GM19043 (cell line): Measurements from ENCODE around the gene POLL.
A peak's percentile ranks its signal among the peaks of the same experiment; 100 is the strongest.
"Not testable (repeated sequence)": the region's sequence is repeated elsewhere in the genome, so short reads cannot be mapped to it uniquely, and the experiment has no call there.

Source experiments
- ATAC-seq: cut with Tn5 transposase; IDR thresholded peaks from one replicate; pipeline ENCODE4 v1.9.1; 2021; ENCODE audit warnings: low read depth; ENCODE audit not compliant: unreplicated experiment

The POLL gene

DNA sequence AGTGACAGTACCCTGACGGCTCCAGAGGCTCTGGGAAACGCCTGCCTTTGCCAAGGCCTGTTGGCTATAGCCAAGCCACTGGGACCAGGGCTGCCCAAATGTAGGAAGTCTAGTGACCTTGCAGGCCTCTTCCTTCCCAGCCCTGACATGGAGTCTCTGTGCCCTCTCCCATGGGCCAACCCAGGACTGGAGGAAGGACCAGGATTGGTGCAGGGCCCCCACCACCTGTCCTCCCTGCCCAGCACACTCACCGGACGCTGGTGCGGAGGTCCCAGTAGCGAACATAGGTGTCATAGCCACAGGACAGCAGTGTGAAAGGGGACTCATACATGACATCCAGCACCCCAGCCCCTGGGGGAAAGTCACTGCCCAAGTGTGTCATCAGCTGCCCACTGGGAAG is 24.0 kb upstream of the POLL start:
- ATAC-seq: no peak

DNA sequence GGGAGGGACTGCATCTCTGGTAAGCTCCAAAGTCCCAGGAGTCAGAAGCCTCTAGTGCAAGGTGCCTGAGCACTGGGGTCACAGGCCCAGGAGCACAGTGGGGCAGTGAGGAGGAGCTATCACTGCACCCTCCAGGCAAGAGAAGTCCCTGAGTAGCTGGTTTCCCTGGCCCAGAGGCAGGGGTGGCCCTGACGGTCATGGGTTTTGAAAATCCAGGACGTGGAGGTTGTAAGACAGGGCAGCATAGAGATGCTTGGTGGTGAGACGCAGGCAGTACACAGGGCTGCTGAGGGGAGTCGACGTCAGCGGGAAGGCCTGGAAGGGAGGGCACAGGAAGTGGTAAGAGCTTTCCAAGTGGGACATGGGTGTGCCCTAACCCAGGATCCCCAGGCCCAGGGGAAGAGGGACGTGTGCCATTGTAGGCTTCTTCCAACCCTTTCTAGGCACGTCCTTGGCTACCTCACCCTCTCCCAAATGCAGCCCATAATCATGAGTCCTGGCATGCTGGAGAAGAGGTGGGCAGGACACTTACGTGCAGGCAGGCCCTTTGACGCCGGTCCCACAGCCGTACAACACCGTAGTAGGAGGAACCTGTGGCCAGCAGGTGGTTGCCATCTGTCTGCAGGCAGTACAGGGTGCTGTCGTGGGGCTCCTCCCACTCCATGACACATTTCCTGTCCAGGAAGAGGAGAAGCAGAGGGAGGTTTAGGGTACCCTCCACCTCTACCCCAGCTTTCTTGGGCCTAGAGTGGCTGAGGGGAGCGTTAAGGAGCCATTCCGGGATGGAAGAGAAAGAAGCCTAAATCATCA is 23.2 kb upstream of the POLL start:
- no peak for ATAC-seq

DNA sequence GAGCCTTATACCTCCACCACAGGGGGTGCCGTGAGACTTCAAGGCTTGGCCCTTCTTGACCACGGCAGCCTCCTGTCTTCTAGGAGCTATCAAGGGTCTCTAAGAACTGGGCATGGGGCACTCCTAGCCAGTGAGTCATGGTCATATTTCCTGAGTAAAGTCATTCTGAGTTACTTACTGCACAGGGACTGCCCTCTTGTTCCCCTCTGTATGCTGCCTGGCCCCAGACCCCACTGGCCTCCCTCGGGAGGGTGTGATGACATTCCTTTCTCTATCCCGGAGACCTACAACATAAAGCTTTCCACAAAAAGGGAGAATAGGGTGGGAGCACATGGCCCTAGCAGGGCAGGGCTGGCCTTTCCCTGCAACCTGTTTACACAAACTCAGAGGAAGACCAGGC is 21.4 kb upstream of the POLL start:
- ATAC-seq: no peak

DNA sequence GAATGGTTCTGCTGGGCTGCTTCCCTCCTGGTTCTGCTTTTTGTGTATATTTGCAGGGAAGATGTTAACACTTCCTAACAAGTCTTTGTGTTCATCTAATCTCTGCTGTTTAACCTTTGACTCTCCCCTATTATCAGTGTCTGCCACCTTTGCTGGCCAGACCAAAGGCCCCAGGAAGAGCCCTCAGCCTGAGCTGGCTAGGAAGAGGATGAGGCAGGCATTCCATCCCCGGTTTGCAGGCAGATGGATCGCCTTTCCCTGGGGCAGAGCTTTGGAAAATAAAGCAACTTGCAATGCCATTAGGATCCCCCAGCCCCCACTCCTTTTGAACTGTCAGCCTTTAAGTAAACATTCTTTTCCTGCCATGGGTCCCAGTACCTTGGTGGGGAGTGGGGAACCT is 19.1 kb upstream of the POLL start:
- no peak for ATAC-seq

DNA sequence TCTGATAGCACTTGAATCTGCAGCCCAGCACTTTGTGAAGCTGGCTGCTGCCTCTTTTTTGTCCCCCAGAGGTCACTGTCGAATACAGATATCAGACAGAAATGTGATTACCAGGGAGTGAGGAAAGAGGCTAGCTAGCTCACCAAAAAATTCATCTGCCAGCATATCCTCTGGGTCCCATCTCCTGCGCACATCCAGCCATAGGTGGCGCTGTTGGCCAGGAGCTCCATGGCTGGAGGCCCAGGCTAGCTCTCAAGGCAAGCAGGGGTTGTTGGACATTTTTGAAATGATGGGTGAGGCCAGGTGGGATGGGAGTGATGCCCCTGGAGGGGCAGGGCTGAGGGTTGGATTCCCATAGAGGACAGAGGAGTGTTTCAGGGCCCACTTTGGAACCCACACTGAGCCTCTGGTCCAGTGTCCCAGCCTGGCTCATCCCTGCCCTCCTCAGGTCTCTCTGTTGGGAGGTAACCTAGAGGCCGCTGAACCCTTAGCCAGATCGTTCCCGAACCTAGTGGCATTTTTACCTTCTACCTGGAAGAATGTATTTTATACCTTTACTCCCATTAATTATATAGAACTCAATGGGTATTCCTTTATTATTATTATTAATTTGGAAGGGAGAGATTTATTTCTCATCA is 14.8 kb upstream of the POLL start:
- peak; percentile 70 for ATAC-seq

DNA sequence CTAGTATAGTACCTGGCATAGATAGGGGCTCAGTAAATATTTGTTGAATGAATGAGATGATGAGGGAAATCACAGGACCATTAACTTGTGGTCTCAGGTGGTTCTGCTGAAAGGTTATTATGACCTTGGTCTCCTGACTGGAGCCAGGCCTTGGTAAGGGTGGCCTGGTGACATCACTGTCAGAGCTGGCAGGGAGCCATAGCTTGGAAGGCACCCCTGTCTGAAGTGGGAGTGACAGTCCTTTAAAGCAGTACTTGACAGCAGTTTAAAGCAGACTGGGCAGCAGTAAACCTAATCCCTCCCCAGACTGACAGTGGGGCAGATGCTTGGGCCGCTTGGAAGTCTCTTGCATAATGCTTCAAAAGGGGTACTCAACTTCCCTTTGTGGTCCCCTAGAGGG is 13.5 kb upstream of the POLL start:
- no peak for ATAC-seq

DNA sequence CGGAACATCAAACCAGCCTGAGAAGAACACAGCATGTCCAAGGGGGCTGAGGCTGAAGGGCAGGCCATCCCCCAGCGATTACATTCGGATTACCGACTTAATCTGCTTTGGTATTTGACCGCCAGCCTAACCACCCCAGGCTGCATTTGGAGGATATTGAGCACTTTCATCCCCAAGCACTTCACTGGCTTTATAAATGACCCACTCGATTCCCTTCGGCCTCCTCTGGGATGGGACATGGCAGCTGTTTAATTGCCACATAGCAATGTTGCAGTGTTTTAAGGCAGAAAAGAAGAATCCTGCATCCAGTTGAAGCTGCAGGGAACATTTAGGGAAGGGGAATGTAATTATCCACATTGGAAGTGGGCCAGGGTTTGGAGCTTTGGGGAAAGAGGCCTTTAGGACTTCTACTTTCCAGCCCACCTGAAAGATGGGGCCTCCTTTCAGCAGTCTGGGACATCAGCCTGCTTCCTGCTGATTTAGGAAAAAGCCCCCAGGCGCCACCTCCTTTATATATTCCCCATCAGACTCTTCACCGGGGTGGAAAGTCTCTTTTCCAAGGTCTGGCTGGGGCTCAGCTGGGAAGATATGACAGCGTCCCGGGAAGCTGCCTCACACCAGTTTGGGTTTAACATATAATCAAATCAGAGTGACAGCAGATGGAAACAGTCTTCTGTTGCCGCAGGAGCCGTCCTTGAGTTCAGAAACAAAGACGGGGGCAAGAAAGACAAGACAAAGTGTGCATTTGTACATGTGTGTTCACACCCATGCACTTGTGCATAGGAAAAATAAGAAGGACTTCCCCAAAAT is 9.2 kb upstream of the POLL start:
- no peak for ATAC-seq

DNA sequence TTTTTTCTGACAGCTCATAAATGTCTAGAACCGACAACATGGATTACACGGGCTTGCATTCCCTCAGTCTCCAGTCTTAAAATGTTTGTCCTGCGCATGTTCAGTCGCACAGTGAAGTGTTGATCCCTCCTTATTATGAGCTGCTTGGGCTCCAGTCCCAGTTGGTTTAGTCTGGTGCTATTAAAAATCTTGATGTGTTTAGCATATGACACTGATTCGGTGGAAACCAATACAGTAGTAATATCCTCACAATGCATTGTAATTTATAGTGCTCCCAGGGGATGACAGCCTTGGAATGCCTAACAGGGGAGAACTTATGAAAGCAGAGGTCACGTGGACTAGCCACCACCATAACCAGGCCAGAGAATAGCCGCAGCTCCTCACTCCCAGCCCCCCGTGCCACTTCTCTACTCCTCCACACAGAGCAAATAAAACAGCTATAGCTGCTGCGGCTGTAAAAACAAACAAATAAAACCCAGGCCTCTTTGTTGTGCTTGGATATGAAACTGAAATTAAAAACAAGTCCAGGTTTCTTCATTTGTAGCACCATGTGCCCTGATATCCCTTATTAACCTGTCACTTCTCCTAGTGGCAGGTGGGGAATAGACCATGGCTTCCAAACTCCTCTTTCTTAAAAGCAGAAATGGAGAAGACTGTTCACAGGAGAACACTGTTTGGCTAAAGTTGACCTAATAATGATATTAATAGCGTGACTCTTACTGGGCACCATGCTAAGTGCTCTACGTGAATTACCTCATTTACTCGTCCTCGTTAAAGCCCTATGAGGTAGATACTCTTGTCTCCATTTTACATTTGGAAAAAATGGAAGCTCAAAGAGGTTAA is 7.8 kb upstream of the POLL start:
- no peak for ATAC-seq

DNA sequence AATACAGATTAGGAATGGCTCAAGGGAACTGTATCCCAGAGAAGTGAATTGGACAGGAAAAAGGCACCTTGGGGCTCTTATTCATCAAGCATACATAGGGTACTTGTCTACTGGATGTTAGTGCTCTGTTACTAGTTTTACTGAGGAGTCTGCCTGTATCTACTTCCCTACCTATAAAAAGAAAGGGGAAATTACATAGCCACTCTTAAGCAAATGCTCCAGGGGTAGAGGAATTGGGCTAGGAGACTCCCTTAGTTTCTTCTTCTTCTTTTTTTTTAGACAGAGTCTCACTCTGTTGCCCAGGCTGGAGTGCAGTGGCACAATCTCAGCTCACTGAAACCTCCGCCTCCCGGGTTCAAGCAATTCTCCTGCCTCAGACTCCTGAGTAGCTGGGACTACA is 5.3 kb upstream of the POLL start:
- not testable (repeated sequence) for ATAC-seq

DNA sequence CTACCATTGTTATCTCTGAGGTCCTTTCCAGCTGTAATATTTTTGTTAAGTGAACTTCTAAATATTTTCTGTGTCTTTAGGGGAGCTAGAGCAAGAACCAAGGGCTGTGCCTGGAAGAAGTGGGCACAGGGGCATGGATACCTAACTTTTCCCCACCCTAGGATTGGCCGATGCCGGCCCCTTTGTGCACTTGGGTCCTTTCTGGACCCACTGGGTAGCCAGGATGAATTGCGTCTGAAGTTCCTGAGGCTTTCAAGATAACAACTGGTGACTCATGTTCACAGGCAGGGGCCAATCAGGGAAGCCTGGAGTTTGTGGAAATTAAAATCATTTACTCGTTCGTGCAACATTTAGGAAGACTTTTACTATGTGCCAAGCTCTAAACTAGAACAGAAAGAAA is 822 bp upstream of the POLL start:
- ATAC-seq: no peak

DNA sequence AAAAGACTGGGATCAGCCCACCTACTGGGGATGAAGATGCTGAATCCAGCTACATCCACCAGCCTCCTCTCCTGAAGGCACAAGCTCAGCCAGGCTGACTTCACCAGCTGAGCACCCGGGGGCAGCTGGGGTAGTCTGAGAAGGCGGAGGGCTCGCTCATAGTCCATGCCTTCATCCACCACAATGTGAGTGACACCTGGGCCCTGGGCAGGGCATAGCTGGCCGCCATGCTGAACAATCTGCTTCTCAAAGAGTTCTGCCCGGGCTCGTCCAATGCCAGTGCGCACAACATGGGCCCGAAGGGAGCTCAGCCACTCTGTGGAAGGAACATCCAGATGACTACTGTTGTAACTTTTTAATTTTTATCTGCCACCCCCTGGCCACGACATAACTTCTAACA is 2.2 kb downstream of the POLL start:
- ATAC-seq: no peak

DNA sequence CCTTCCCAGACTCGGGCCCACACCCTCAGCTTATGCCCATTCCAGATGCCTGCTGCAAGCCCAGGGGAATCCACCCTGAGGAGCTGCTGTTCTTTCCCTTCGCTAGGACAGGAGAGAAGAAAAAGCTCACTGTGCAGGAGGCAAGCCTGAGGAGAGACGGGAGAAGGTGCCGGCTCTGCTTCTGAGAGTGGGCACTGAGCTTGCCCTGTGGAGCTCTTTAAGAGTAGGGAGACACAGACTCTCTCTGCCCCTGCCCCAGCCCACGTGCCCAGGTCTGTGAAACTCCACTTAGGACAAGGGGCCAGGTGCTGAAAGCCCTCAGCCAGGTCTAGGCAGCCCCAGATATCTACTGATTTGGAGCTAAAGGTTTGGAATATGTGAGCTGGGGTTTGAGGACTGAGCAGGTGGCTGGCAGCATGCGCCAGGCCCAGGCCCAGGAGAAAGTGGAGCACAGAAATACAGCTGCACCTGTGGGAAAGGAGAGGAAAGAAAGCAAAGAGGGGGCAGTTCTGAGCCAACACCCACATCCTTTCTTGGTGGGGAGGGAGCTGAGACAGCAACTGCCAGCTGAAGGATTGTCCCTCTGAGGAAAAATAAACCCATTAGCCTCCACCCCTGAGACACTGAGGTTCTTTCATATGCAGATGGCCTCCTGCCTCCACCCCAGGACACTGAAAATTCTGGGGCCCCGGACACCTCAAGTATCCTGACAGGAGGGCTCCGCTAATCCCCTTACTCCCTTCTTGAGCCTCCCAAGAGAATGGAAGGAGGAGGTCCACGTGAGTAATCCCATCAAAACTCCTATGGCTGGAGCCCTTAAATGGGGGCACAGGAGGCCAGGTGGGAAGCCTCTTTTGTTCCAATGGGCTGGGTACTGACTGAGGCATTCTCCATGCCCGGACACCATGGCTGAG is 7.3 kb downstream of the POLL start:
- ATAC-seq: no peak

DNA sequence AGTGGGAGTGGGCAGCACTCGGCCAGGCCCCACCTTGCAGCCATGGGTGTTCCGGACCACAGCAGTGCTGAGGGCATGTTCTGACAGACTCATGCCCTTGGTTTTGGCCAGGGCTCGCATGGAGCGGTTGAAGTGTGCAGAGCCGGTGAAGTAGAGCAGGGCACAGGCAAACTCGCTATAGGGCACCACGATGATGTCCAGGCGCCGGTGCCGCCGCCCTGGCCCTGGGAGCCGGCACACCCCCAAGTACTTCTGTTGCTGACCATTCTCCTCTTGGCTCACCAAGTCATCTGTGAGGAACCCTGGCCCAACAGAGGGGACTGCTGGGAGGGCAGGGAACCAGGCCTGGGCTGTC is 8.6 kb downstream of the POLL start:
- ATAC-seq: no peak

DNA sequence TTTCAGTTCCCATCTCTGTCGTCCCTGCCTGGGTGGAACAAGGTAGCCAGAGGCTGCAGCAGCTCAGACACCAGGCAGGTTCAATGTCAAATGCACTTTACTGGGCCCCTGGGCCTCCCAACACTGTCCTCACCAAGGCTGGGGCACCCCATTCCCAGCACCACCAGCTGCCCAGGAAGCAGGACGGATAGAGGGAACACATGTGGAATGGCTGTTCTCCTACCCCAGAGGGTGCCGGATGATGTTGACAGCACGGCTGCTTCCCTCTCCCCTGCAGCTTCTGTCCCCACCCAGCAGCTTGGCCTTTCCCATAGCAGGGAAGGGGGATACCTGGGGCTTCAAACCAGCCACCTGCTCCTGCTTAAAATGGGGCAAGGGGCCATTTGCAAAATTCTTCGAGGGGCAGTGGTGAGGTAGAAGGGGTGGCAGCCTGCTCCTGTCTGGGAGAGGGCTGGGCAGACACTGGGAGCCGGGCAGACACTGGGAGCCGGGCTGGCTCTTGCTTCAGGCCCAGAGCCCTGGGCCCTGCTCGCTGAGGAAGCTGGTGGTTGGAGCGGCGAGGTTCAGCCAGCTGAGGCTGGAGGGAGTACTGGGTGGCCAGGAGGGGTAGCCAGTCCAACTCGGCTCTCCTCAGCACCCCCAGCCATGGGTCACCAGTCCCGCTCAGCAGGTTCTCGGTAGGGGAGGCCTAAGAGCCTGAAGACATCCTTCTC is 9.1 kb downstream of the POLL start:
- no peak for ATAC-seq

DNA sequence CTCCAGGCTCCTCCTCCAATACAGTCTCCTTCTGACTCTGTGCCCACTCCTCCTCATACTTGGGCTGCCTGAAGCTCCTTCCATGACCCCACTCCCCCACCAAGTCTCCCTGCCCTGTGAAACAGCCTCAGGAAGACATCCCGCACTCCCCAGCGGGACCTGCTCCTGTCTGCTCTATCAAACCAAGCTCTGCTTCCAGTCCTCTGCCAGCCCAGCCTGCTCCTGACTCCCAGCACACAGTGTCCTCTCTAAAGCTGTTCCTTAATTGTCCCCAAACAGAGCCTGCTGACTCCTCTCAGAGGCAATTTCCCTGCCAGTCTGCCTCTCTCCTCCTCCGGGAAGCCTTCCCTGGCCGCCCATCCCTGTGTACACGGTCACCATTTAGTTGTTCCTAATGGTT is 9.9 kb downstream of the POLL start:
- ATAC-seq: no peak

DNA sequence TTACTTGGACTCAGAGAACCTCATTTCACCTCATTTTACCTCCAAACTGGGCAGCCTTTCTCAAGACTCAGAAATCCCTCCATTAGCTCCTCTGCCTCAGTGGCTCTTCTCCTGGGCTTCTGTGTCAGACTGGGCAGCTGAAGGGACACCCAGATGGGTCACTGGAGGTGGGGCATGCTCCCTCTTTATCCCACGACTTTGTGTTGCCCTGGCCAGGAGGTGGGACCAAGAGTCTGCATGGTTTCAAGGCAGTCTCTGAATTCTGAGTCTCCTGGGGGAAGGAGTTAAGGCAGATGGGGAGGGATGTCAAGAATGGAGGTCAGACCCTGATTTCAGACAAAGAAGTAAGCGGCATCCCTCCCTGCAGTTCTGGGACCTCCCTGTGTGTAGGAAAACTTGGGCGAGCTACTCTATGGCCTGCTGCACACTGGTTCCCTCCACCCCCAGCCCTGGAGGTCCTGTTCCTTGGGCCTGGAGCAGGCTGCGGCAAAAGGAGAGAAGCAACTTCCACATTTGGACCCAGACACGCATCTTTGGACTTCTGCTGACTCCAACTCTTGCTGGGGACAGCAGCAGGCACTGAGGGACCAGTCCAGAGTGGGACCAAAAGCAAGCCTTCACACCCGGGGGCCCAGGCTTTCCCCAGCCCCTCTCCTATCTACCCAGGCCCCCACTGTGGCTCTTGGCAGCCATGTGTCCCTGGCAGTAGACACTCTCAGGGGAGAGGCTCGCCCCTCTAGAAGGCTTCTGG is 10.8 kb downstream of the POLL start:
- no peak for ATAC-seq

DNA sequence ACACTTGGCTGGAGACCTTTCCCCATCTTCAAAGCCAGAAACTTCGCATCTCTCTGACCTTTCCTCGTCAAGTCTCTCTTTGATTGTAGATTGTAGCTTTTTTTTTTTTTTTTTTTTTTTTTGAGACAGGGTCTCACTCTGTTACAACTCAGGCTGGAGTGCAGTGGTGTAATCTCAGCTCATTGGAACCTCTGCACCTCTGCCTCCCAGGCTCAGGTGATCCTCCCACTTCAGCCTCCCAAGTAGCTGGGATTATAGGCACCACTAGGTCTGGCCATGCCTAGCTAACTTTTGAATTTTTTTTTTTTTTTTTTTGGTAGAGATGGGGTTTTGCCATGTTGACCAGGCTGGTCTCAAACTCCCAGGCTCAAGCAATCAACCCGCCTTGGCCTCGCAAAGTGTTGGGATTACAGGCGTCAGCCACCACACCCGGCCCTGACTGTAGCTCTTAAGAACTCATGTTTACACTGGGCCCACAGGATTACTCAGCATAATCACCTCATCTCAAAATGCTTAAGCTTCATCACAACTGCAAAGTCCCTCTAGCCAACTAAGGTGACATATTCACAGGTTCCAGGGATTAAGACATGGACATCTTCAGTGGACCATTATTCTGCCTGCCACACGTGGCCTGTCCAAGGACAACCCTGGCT is 11.7 kb downstream of the POLL start:
- no peak for ATAC-seq
